ENCODE data around the gene NTM. TPM values are rescaled to one million over a fixed set of nuclear protein-coding genes. Genes with fewer than 3 reads are reported as not detected.

Gene NTM
- total and polyA plus RNA-seq, 2 of the 8 experiments (the other 6 are each of a cell fraction or from before 2014, with no cell fraction given) = 13.4 to 20.0 TPM

- Histone ChIP-seq H3K14ac (ENCODE audit: insufficient read length) (no peak overlapping the region), H3K27ac (ENCODE audit: low read depth, low read length) (no peak overlapping the region), H4K8ac (ENCODE audit: extremely low read depth, insufficient read depth, low read length) (no peak overlapping the region), H3K4ac (replicated peaks; ENCODE audit: insufficient read length, low read depth, low read length) (no peak overlapping the region), H3K9ac (replicated peaks in 1 of 4; ENCODE audit: extremely low read depth in 1 of 4, low read depth in 3 of 4, low read length in 3 of 4) (no peak overlapping the region), H3K79me1 (ENCODE audit: low read depth, low read length) (no peaks in the 10 kb centered on the region), H4K91ac (replicated peaks; ENCODE audit: insufficient read length, low read length) (no peak overlapping the region), H2BK15ac (ENCODE audit: low read length) (no peak overlapping the region), H2BK12ac (ENCODE audit: low read depth, low read length) (no peak overlapping the region), H4K5ac (ENCODE audit: insufficient read length, low read depth, low read length) (no peak overlapping the region), H3K56ac (replicated peaks; ENCODE audit: insufficient read length, low read depth, low read length) (no peak overlapping the region), H2AFZ (ENCODE audit: low read length) (no peak overlapping the region), H3K27me3 (replicated peaks in 1 of 4; ENCODE audit: control insufficient read depth in 3 of 4, extremely low read depth in 1 of 4, insufficient read depth in 3 of 4, low read length in 3 of 4) (peaks cover 0 to 2% (median 0%) of the 10 kb centered on the region in 4 experiments; a peak in 1 of 7 replicates), H2BK5ac (ENCODE audit: low read depth, low read length) (no peak overlapping the region), H3K23ac (ENCODE audit: insufficient read length) (no peak overlapping the region), H2BK20ac (ENCODE audit: low read length) (no peak overlapping the region), H3K9me3 (ENCODE audit: insufficient read depth in 2 of 2, low read depth in 1 of 2, low read length in 1 of 2) (no peaks in the 10 kb centered on the region; a peak in 1 of 4 replicates), H3K79me2 (ENCODE audit: control insufficient read depth in 1 of 2, insufficient read depth in 2 of 2, low read length in 2 of 2) (no peaks in the 10 kb centered on the region), H3K4me2 (ENCODE audit: insufficient read depth in 1 of 2, low read depth in 2 of 2, low read length in 2 of 2) (no peak overlapping the region), H3K36me3 (ENCODE audit: control insufficient read depth in 2 of 4, insufficient read depth in 4 of 4, low read length in 3 of 4) (no peaks in the 10 kb centered on the region; a peak in 1 of 8 replicates), H4K20me1 (replicated peaks in 1 of 2; ENCODE audit: control insufficient read depth in 1 of 2, insufficient read depth in 2 of 2, low read length in 2 of 2) (no peaks in the 10 kb centered on the region), H3K18ac (ENCODE audit: extremely low read depth, low read length) (no peak overlapping the region), H2BK120ac (replicated peaks; ENCODE audit: low read depth, low read length) (no peak overlapping the region), H3K4me3 (ENCODE audit: extremely low read depth in 1 of 4, insufficient read depth in 2 of 4, low read depth in 3 of 4, low read length in 4 of 4) (no peak overlapping the region), H2AK5ac (ENCODE audit: low read depth, low read length) (no peak overlapping the region), H3K4me1 (replicated peaks in 1 of 4; ENCODE audit: control insufficient read depth in 3 of 4, insufficient read depth in 4 of 4, low read length in 3 of 4) (no peaks in the 10 kb centered on the region), H3K23me2 (ENCODE audit: low read depth, low read length) (no peaks in the 10 kb centered on the region; the same call in 1 of the 2 replicates)
- DNase-seq (ENCODE audit: low read depth in 1 of 2, low spot score in 2 of 2) = no peak
- 92% methylated on average over 1 of the region's 1 CpG; no CpG with 5 or more reads in 1 of the 2 experiments for WGBS, 2 experiments (ENCODE audit: extremely low coverage in 1 of 2, insufficient coverage in 1 of 2, insufficient read length in 1 of 2, insufficient replicate concordance in 2 of 2, low coverage in 1 of 2, low lambda C conversion rate in 2 of 2, missing lambda C conversion rate in 1 of 2)
- ChIA-PET POLR2A (ENCODE audit: partially characterized antibody) (interaction anchor here (0.6 kb wide), 1 partner anchor 1188 kb away, joined by 4 read pairs; no protein-coding TSS in a partner anchor), CTCF (ENCODE audit: partially characterized antibody) (interaction anchor here (0.6 to 1.6 kb wide), 4 partner anchors 8 to 250 kb away, joined by 3 to 4 read pairs (median 3); no protein-coding TSS in a partner anchor)
- FAIRE-seq = no peak
- no peak for TF ChIP-seq RNF2 (IDR thresholded peaks at IDR 0.05; ENCODE audit: borderline replicate concordance, low read depth, low read length, missing control alignments, poor library complexity, severe bottlenecking)
- TF ChIP-seq, protein P1, sequence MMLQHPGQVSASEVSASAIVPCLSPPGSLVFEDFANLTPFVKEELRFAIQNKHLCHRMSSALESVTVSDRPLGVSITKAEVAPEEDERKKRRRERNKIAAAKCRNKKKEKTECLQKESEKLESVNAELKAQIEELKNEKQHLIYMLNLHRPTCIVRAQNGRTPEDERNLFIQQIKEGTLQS (IDR thresholded peaks at IDR 0.05; ENCODE audit: insufficient read depth, low read depth, low read length) = no peak
These were observed 691.6 kb downstream of the NTM start for GRCh38 chr11:132062031-132062430.
